ENCODE measurements around the gene ACOX1. TPM values are rescaled to one million over a fixed set of nuclear protein-coding genes. Genes with fewer than 3 reads are reported as not detected.
"Not testable (repeated sequence)": the region's sequence is repeated elsewhere in the genome, so short reads cannot be mapped to it uniquely, and the experiment has no call there.

The ACOX1 gene
- total and polyA plus RNA-seq, 8 donors, result 25.6 to 81.0 (median 31.9) TPM

DNA sequence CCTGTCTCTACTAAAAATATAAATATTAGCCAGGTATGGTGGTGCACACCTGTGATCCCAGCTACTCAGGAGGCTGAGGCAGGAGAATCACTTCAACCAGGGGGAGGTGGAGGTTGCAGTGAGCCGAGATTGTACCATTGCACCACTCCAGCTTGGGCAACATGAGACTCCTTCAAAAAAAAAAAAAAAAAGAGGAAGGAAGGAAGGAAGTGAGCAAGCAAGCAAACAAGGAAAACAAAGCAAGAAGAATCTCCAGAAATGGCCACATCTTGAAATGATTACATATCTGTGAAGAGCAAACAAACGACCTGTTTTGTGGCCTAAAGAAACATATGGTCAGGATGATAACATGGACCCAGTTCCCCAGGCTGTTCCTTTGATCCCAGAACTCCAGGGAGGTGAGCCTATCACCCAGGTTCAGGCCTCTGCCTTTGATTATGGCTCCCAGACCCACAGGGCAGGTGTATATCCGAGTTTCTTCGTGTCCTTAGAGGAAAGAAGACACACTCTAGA lies 8.9 kb downstream of the ACOX1 start:
- peak overlapping the region in 1 of 2 donors; percentile 6 for H3K4me3 ChIP-seq
- H3K27me3 ChIP-seq, result no peaks in the 10 kb centered on the region
- peaks cover 0 to 61% of the 10 kb centered on the region in 2 donors for H3K36me3 ChIP-seq
- intact Hi-C loops (cut with DNase I), result no loop called here
- DNase-seq (no peak), ATAC-seq (no peak)
- no peaks in the 10 kb centered on the region for H3K9me3 ChIP-seq
- TF ChIP-seq CTCF (IDR thresholded peaks at IDR 0.05), result no peak
- peaks cover 0 to 36% of the 10 kb centered on the region in 2 donors for H3K4me1 ChIP-seq
- H3K27ac ChIP-seq, result peak overlapping the region in 1 of 2 donors; percentile 90

DNA sequence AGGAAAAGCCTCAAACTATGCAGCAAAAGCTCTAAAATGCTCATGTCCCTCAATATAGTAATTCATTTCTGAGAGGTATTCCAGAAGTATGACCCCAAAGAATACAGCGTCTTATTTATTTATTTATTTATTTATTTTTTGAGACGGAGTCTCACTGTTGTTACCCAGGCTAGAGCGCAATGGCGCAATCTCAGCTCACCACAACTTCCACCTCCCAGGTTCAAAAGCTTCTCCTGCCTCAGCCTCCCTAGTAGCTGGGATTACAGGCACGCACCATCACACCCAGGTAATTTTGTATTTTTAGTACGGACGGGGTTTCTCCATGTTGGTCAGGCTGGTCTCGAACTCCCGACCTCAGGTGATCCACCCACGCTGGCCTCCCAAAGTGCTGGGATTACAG lies 9.9 kb downstream of the ACOX1 start:
- intact Hi-C loops (cut with DNase I); DNase-seq; H3K4me3 ChIP-seq; ATAC-seq; H3K27me3 ChIP-seq; H3K9me3 ChIP-seq: not testable (repeated sequence)
- Histone ChIP-seq H3K27ac (peak overlapping the region in 1 of 2 donors; percentile 90), H3K36me3 (peaks cover 0 to 56% of the 10 kb centered on the region in 2 donors), H3K4me1 (peaks cover 0 to 35% of the 10 kb centered on the region in 2 donors)

- no peak for TF ChIP-seq CTCF (IDR thresholded peaks at IDR 0.05)
- DNase-seq, result no peak
- peaks cover 0 to 34% of the 10 kb centered on the region in 2 donors for H3K36me3 ChIP-seq
- no peak for ATAC-seq
- no peak overlapping the region for H3K4me3 ChIP-seq
- H3K4me1 ChIP-seq, result peaks cover 0 to 33% of the 10 kb centered on the region in 2 donors
- no peaks in the 10 kb centered on the region for H3K27me3 ChIP-seq
- no peak overlapping the region for H3K27ac ChIP-seq
- H3K9me3 ChIP-seq, result no peaks in the 10 kb centered on the region
- intact Hi-C loops (cut with DNase I), result no loop called here
Observed at GRCh38 chr17:75965468-75965867, 13.5 kb downstream of the ACOX1 start.

- peaks cover 0 to 50% of the 10 kb centered on the region in 2 donors for H3K36me3 ChIP-seq
- no peak overlapping the region for H3K27ac ChIP-seq
- peaks cover 0 to 22% of the 10 kb centered on the region in 2 donors for H3K4me1 ChIP-seq
- no peaks in the 10 kb centered on the region for H3K9me3 ChIP-seq
- H3K4me3 ChIP-seq, result no peak overlapping the region
- no peak for DNase-seq
- no peak for TF ChIP-seq CTCF (IDR thresholded peaks at IDR 0.05)
- intact Hi-C loops (cut with DNase I), result no loop called here
- no peaks in the 10 kb centered on the region for H3K27me3 ChIP-seq
- ATAC-seq, result no peak
Observed at GRCh38 chr17:75959839-75960511, 19.0 kb downstream of the ACOX1 start.

GRCh38 chr17:75959051-75959838 lies 19.7 kb downstream of the ACOX1 start:
- DNase-seq (no peak), ATAC-seq (peak; percentile 53)
- Histone ChIP-seq H3K4me3 (no peak overlapping the region), H3K27ac (no peak overlapping the region), H3K9me3 (no peaks in the 10 kb centered on the region), H3K36me3 (peaks cover 0 to 57% of the 10 kb centered on the region in 2 donors), H3K27me3 (no peaks in the 10 kb centered on the region), H3K4me1 (peaks cover 0 to 22% of the 10 kb centered on the region in 2 donors)
- no peak for TF ChIP-seq CTCF (IDR thresholded peaks at IDR 0.05)
- intact Hi-C loops (cut with DNase I), result no loop called here

Data from left lung (tissue), 10 donors.